Activated CD8-positive, alpha-beta memory T cell treated with anti-CD3 and anti-CD28 coated beads, Interleukin-2, amount 10 ng/mL, durations not matched to agents 7 days and 5 days (primary cell): ENCODE results near the gene CFL1. TPM values are rescaled to one million over a fixed set of nuclear protein-coding genes. Genes with fewer than 3 reads are reported as not detected.

Experiments
- ATAC-seq: fragments of 150-1000 bp; cut with Tn5 transposase; one replicate; pipeline ENCODE4 v1.10.0; 2021; ENCODE audit warnings: moderate library complexity
- CTCF ChIA-PET: fragments of 350-600 bp; sonication (Branson Sonifier 250); formaldehyde crosslinking; loops from one replicate; lab custom pipeline; 2021; ENCODE audit warnings: antibody characterized with exemption; lab: Charles Lee
- DNase-seq: peaks from one replicate; pipeline ENCODE4 v3.0.0-alpha.2; 2020
- H3K27ac Mint-ChIP-seq: one replicate; pipeline ENCODE4 v1.8.0; 2021; ENCODE audit warnings: mild to moderate bottlenecking, mixed read lengths
- H3K27me3 Mint-ChIP-seq: one replicate; pipeline ENCODE4 v1.8.0; 2021; ENCODE audit warnings: mixed read lengths
- H3K36me3 Mint-ChIP-seq: one replicate; pipeline ENCODE4 v1.8.0; 2021; ENCODE audit warnings: mild to moderate bottlenecking, mixed read lengths
- H3K4me1 Mint-ChIP-seq: one replicate; pipeline ENCODE4 v1.8.0; 2021; ENCODE audit warnings: mixed read lengths
- H3K4me3 Mint-ChIP-seq: one replicate; pipeline ENCODE4 v1.8.0; 2021; ENCODE audit warnings: mild to moderate bottlenecking, moderate library complexity, mixed read lengths
- H3K9me3 Mint-ChIP-seq: one replicate; pipeline ENCODE4 v1.8.0; 2022; ENCODE audit warnings: low read depth, mixed read lengths
- total RNA-seq, 2 experiments: library from RNA; stranded (reverse); gene quantifications; one replicate each; pipeline ENCODE4 v1.2.3, GENCODE V29; 2021

CFL1 gene
- 1,000 to 10,000 TPM; 1,745 to 1,753 TPM for total RNA-seq

DNA sequence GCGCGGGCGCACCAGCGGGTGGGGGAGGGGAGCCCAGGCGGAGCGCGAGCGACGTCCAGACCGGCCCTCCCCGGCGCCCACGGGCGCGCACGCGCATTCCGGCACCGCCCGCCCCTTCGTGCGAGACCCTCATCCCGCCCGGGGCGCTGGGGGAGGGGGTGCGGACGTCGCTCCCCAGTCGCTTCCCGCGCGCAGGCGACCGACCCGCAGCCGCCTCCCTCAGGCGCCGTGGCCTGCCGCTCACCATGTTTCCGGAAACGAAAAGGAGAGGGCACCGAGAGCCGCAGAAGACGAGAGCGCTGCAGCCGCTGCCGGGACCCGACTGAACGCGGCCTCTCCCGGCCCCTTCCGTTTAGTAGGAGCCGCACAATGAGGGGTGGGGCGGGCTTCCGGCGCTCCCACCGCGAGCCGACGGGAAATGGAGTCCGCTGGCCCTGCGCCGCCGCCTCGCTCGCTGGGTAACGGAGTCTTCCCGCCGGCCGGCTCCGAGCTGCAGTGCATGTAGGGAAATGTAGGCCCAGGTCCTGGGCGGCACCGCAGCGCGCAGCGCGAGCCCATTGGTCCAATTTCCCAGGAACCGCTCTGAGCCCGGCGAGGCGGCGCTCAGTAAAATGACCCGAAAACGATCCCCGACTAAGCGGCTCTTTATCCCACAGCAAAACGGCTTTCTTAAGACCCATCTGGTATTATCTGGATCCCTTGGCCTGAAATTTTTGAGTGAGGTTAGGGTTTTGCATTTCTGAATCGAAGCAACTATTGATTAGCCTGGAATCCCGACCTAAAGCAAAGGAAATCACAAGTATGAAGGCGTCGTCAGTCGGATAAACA lies at the start of gene CFL1:
TSS of gene CFL1 (minus strand) at position 328 of the 828 bp plus-strand sequence. CDS start at position 247, 81 bp downstream.
- peak; percentile 63 for ATAC-seq
- peaks cover 47% of the 10 kb centered on the region for H3K4me1 Mint-ChIP-seq

DNA sequence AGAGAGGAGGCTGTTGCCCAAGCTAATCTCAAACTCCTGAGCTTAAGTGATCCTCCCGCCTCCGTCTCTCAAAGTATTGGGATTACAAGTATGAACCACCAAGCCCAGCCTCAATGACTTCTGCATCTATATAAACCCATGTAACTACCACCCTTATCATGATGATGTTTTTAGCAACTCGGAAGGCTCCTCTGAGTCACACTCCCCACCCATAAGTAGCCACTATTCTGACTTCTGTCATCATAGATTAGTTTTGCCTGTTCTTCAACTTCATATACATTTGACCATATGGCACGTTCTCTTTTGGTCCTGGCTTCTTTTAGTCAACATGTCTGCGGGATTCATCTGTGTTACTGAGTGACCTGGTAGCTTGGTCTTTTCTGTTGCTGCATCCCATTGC lies 48.6 kb upstream of the CFL1 start:
- Mint-ChIP-seq H3K9me3 (no peaks in the 10 kb centered on the region), H3K4me3 (no peak overlapping the region), H3K27ac (no peak overlapping the region), H3K27me3 (peaks cover 7% of the 10 kb centered on the region), H3K36me3 (no peaks in the 10 kb centered on the region), H3K4me1 (peaks cover 30% of the 10 kb centered on the region)
- no peak for DNase-seq
- CTCF ChIA-PET = interaction anchor here (1.8 to 6.7 kb wide), 4 partner anchors 14 to 30 kb away, joined by 5 to 34 read pairs (median 18); partner anchors contain the start of genes CCDC85B and FIBP
- ATAC-seq = no peak

More for the DNA sequence above, at the start of gene CFL1:
- peak within 1 kb of the TSS; percentile 91 for H3K4me3 Mint-ChIP-seq
- H3K36me3 Mint-ChIP-seq = peaks cover 53% of the 10 kb centered on the region
- H3K27me3 Mint-ChIP-seq = no peaks in the 10 kb centered on the region
- DNase-seq = peak; percentile 99
- no peaks in the 10 kb centered on the region for H3K9me3 Mint-ChIP-seq
- CTCF ChIA-PET = interaction anchor here (0.8 to 27.4 kb wide), 9 partner anchors 9 to 150 kb away, joined by 3 to 710 read pairs (median 20); partner anchors contain the start of genes AP5B1, CCDC85B, CTSW and EFEMP2
- H3K27ac Mint-ChIP-seq = peak within 1 kb of the TSS; percentile 99

DNA sequence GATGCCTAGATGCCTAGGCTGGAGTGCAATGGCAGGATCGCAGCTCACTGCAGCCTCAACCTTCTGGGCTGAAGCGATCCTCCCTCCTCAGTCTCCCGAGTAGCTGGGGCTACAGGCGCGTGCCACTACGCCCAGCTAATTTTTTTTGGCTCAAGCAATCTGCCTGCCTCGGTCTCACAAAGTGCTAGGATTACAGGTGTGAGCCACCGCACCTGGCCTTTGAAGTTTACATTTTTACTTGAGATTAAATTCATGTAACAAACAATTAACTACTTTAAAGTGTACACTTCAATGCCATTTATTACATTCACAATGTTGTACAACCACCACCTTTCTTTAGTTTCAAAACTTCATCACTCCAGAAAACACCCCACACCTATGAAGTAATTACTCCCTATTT lies 45.7 kb upstream of the CFL1 start:
- peaks cover 31% of the 10 kb centered on the region for H3K4me1 Mint-ChIP-seq
- H3K9me3 Mint-ChIP-seq = no peaks in the 10 kb centered on the region
- H3K27ac Mint-ChIP-seq = no peak overlapping the region
- H3K36me3 Mint-ChIP-seq = no peaks in the 10 kb centered on the region
- CTCF ChIA-PET = interaction anchor here (0.9 to 26.4 kb wide), 4 partner anchors 9 to 124 kb away, joined by 3 to 710 read pairs (median 100); partner anchors contain the start of genes CCDC85B, CFL1, CTSW and EFEMP2
- DNase-seq (no peak), ATAC-seq (no peak)
- H3K4me3 Mint-ChIP-seq = no peak overlapping the region
- H3K27me3 Mint-ChIP-seq = peaks cover 7% of the 10 kb centered on the region

DNA sequence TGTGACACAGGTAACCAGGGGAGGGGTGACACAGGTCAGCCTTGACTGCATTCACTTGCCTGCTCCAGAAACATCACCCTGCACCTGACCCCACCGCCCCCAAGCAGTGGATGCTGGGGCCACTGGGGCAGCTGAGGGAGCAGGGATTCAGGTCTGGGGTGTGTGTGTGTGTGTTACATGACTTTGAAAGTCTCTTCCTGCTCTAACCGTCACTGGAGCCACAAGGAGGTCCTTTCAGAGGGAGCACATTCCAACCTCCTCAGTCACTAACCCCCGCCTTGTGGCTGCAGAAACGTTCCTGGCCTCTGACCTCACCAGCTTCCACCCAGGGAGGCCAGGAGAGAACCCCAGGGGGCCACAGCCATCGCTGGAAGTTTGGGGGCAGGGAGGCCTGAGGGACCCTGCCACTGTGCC lies 45.1 kb upstream of the CFL1 start:
- ATAC-seq = no peak

DNA sequence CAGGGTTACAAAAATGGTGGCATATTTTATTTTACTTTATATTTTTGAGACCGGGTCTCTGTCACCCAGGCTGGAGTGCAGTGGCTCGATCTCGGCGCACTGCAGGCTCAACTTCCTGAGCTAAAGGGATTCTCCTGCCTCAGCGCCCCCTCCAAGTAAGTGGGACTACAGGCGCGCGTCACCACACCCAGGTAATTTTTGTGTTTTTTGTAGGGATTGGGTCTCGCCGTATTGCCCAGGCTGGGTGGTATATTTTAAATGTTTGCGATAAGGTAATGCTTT lies 42.9 kb upstream of the CFL1 start:
- peak overlapping the region; percentile 55 for H3K4me3 Mint-ChIP-seq
- no peak for ATAC-seq
- CTCF ChIA-PET = interaction anchor here (1.4 to 26.4 kb wide), 6 partner anchors 8 to 121 kb away, joined by 3 to 710 read pairs (median 8); partner anchors contain the start of genes AP5B1, CCDC85B, CFL1 and CTSW

More for the DNA sequence above, 45.1 kb upstream of the CFL1 start:
- H3K27ac Mint-ChIP-seq = no peak overlapping the region
- no peaks in the 10 kb centered on the region for H3K36me3 Mint-ChIP-seq
- no peaks in the 10 kb centered on the region for H3K9me3 Mint-ChIP-seq
- H3K4me3 Mint-ChIP-seq = no peak overlapping the region
- no peak for DNase-seq
- CTCF ChIA-PET = interaction anchor here (0.9 to 26.4 kb wide), 5 partner anchors 9 to 123 kb away, joined by 3 to 710 read pairs (median 4); partner anchors contain the start of genes CCDC85B, CFL1, CTSW and EFEMP2
- H3K27me3 Mint-ChIP-seq = peaks cover 7% of the 10 kb centered on the region
- H3K4me1 Mint-ChIP-seq = peaks cover 32% of the 10 kb centered on the region

DNA sequence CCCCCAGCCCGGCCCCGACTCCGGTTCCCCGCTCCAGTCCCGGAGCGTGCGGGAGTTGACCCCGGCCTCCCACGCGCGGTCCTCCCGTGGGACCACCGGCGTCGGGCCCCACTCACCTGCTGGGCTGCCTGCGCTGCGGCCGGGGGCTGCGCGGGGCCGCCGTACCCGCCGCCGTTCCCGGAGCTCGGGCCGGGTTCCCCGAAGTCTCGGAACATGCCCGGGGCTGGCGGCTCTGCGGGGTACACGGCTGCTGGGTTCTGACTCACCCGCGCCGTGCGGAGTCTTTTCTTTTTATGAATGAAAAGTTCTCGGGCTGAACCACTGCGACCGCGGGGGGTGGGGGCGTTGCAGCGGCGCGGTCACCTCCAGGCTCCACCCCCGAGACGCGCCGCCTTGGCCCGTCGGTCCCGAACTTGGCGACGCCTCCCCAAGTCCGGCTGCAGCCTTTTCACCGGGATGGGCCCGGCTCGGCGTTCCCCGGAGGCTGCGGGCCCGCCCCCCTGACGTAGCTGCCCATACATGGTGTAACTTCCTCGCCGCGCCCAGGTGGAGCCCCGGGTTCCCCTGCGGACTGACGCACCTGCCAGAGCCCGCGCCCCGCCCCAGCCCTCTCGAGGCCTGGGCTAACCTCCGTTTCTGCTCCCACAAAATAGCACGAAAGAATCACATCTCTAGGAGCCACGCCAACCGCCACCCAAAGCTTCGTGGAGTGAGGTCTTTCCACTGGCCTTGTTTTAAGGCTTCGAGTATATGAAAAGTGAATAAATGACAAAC lies 42.3 kb upstream of the CFL1 start, which contains the start of gene FOSL1:
TSS of gene FOSL1 (minus strand) at position 264 of the 774 bp plus-strand sequence. CDS start at position 215, 49 bp downstream.
- Mint-ChIP-seq H3K4me1 (peaks cover 56% of the 10 kb centered on the region), H3K9me3 (no peaks in the 10 kb centered on the region), H3K27me3 (peaks cover 3% of the 10 kb centered on the region), H3K4me3 (peak within 1 kb of the TSS; percentile 72), H3K36me3 (peaks cover 2% of the 10 kb centered on the region), H3K27ac (peak within 1 kb of the TSS; percentile 70)
- CTCF ChIA-PET = interaction anchor here (1.4 to 26.4 kb wide), 6 partner anchors 9 to 122 kb away, joined by 3 to 710 read pairs (median 8); partner anchors contain the start of genes AP5B1, CCDC85B, CFL1 and CTSW
- DNase-seq (peak; percentile 93), ATAC-seq (peak; percentile 84)

More for the DNA sequence above, 42.9 kb upstream of the CFL1 start:
- Mint-ChIP-seq H3K27me3 (peaks cover 3% of the 10 kb centered on the region), H3K4me1 (peaks cover 51% of the 10 kb centered on the region), H3K9me3 (no peaks in the 10 kb centered on the region), H3K27ac (peak overlapping the region; percentile 64), H3K36me3 (peaks cover 2% of the 10 kb centered on the region)
- no peak for DNase-seq

DNA sequence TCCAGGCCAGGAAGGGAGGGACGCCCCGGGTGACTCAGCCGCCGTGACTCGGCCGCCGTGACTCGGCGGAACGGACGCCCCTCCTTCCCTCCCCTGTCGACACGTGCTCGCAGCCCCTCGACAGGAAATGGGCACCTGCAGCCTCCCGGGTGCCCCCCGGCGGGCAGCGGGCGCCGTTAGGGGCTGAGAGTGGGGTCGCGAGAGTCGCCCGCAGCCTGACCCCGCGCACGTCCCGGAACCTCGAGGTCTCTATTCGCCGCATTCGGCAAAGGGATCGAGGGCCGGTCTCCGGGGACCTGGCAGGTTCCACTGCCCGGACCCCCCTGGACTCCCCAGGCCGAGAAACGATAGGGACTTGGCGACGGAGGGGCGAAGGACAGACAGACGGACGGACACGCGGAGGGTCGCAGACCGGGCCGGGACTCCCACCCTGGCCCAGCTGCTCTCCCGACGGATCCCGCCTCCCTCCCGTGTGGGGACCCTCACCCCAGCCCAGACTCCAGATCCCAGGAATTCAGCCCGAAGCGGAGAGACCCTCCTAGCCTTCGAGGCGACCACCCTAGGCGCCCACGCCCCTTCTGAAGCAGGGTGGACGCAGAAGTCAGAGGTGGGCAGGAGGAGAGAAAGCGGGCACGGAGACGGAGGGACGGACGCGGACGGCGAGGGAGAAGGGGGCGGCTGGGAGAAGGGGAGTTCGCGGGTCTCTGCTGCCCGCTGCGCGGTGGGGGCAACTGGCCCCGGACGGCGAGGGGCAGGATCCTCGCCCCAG lies 41.6 kb upstream of the CFL1 start:
- H3K4me3 Mint-ChIP-seq = peak overlapping the region; percentile 72
- peak overlapping the region; percentile 70 for H3K27ac Mint-ChIP-seq
- CTCF ChIA-PET = interaction anchor here (1.4 to 26.4 kb wide), 6 partner anchors 10 to 188 kb away, joined by 3 to 710 read pairs (median 7); partner anchors contain the start of genes CCDC85B, CFL1, CTSW and EFEMP2
- DNase-seq (peak; percentile 83), ATAC-seq (peak; percentile 47)
- H3K9me3 Mint-ChIP-seq = no peaks in the 10 kb centered on the region
- peaks cover 3% of the 10 kb centered on the region for H3K27me3 Mint-ChIP-seq
- peaks cover 60% of the 10 kb centered on the region for H3K4me1 Mint-ChIP-seq
- H3K36me3 Mint-ChIP-seq = peaks cover 4% of the 10 kb centered on the region

DNA sequence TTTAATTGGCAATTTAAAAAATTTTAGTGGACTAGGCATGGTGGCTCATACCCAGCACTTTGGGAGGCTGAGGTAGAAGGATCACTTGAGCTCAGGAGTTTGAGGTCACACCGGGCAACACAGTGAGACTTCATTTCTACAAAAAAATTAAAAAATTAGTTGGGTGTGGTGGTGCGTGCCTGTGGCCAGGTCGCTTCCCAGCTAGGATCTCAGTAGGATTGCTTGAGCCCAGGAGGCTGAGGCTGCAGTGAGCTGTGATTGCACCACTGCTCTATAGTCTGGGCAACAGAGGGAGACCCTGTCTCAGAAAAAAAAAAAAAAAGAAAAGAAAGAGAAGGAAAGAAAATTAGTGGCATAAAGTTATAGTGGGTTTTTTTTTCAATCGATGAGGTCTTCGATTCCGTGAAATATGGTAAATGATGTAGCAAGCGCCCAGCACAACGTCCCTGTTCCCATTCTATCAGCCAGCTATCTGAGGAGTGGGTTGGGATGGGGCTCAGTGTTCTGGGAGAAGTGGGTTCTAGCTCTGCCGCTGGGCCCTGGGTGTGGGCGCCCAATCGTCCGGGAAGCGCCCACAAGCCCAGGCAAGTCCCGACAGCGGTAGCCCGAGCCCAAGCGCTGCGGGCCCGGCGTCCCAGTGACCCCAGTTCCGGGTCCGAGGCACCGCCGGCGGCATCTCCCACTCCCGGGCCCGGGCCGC lies 40.8 kb upstream of the CFL1 start:
- Mint-ChIP-seq H3K4me3 (peak overlapping the region; percentile 73), H3K9me3 (no peaks in the 10 kb centered on the region), H3K27ac (peak overlapping the region; percentile 81), H3K27me3 (peaks cover under 1% of the 10 kb centered on the region), H3K4me1 (peaks cover 67% of the 10 kb centered on the region), H3K36me3 (peaks cover 4% of the 10 kb centered on the region)
- DNase-seq (no peak), ATAC-seq (no peak)
- CTCF ChIA-PET = interaction anchor here (0.7 to 26.4 kb wide), 8 partner anchors 11 to 187 kb away, joined by 3 to 710 read pairs (median 4); partner anchors contain the start of genes CCDC85B, CFL1, CTSW and EFEMP2

DNA sequence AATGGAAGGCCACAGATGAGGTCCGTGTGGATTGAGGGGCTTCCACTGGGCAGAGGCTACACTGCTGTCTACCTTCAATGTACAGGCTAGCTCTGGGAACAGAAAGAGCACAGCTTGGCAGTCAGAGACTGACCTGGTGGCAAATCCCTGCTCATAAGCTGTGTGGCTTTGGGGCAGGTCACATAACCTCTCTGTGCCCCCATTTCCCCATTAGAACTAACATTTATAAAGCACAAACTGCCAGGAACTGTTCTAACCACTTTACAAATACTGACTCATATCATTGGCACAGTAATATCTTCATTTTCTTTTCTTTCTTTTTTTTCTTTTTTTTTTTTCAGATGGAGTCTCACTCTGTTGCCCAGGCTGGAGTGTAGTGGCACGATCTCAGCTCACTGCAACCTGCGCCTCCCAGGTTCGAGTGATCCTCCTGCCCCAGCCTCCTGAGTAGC lies 39.1 kb upstream of the CFL1 start:
- ATAC-seq (no peak), DNase-seq (no peak)
- H3K27me3 Mint-ChIP-seq = no peaks in the 10 kb centered on the region
- H3K4me1 Mint-ChIP-seq = peaks cover 69% of the 10 kb centered on the region
- CTCF ChIA-PET = interaction anchor here (1.6 to 26.4 kb wide), 4 partner anchors 9 to 31 kb away, joined by 3 to 710 read pairs (median 101); partner anchors contain the start of genes CCDC85B, CFL1, CTSW and EFEMP2
- no peaks in the 10 kb centered on the region for H3K9me3 Mint-ChIP-seq
- peak overlapping the region; percentile 57 for H3K27ac Mint-ChIP-seq
- peaks cover 5% of the 10 kb centered on the region for H3K36me3 Mint-ChIP-seq
- no peak overlapping the region for H3K4me3 Mint-ChIP-seq

DNA sequence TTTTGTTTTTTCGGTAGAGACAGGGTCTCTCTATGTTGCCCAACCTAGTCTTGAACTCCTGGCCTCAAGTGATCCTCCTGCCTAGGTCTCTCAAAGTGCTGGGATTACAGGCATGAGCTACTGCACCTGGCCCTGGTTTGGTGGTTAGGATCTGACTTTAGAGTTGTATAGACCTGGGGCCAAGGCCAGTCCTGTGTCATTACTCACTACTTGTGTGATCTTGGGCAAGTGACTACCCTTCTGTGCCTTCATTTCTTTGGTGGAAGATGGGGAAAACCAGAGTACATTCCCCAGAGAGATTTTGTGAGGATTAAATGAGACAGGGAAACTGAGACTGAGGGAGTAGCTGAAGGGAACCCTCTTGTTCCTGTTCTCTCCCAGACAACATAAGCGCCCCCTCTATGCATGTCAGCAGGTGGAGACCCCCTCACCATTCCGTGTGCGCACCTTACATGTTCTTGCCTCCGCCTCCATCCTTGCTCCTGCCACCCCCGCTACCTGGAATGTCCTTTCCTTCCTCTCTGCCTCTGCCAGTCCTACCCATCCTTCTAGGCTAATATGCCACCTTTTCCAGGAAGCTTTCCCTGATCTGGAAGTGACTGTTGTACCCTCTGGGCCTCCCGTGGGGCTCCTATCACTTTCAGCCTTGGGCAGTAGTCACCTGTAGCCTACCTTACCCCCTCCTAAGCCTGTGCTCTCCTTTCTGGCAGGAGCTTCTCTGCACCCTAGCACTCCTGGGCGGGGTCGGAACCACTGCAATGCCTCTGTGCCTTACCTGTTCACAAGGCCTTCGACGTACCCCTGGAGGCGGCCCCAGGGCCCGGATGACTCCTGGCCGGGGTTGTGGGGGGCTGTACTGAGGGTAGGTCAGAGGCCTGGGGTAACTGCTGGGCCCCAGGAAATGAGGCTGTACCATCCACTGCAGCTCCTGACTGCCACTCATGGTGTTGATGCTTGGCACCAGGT lies 38.3 kb upstream of the CFL1 start:
- no peak overlapping the region for H3K4me3 Mint-ChIP-seq
- ATAC-seq = no peak
- CTCF ChIA-PET = interaction anchor here (1.6 to 26.4 kb wide), 4 partner anchors 9 to 32 kb away, joined by 3 to 710 read pairs (median 101); partner anchors contain the start of genes CCDC85B, CFL1, CTSW and EFEMP2
- H3K27ac Mint-ChIP-seq = peak overlapping the region; percentile 51
- H3K4me1 Mint-ChIP-seq = peaks cover 62% of the 10 kb centered on the region
- H3K9me3 Mint-ChIP-seq = no peaks in the 10 kb centered on the region
- no peak for DNase-seq
- peaks cover 5% of the 10 kb centered on the region for H3K36me3 Mint-ChIP-seq
- H3K27me3 Mint-ChIP-seq = no peaks in the 10 kb centered on the region
